Activated naive CD4-positive, alpha-beta T cell treated with anti-CD3 and anti-CD28 coated beads, Interleukin-2, amount 50 U/mL, for 72 hours (primary cell): ENCODE results near the gene NTM. TPM values are rescaled to one million over a fixed set of nuclear protein-coding genes. Genes with fewer than 3 reads are reported as not detected.
A peak's percentile ranks its signal among the peaks of the same experiment; 100 is the strongest.

ENCODE experiments used
- ATAC-seq, 2 donors: fragments of 150-1000 bp; cut with Tn5 transposase; 2 replicates each; pipeline ENCODE4 v1.10.0; 2021; ENCODE audit warnings: mild to moderate bottlenecking in 2 of 2, moderate library complexity in 2 of 2
- DNase-seq, 2 donors: peaks; one replicate each; pipeline ENCODE4 v3.0.0; 2021 to 2022; ENCODE audit warnings: low spot score in 2 of 2
- H3K27ac Mint-ChIP-seq, 2 donors: one replicate each; pipeline ENCODE4 v1.8.0; 2022; ENCODE audit warnings: mild to moderate bottlenecking in 2 of 2, mixed read lengths in 2 of 2
- H3K36me3 Mint-ChIP-seq, 2 donors: one replicate each; pipeline ENCODE4 v1.8.0; 2022; ENCODE audit warnings: mixed read lengths in 2 of 2
- H3K9me3 Mint-ChIP-seq, 2 donors: one replicate each; pipeline ENCODE4 v1.8.0; 2022; ENCODE audit warnings: mixed read lengths in 2 of 2
- total RNA-seq, 2 donors: library from RNA; stranded (reverse); gene quantifications; one replicate each; pipeline ENCODE4 v1.2.3, GENCODE V29; 2022

Gene NTM
- total RNA-seq, 2 donors from 2014 or later: not detected

- no peaks in the 10 kb centered on the region for H3K36me3 Mint-ChIP-seq
- H3K9me3 Mint-ChIP-seq: peaks cover 0 to 4% of the 10 kb centered on the region in 2 donors
- no peak for ATAC-seq
- DNase-seq: no peak
- H3K27ac Mint-ChIP-seq: no peak overlapping the region
Observed at GRCh38 chr11:132075447-132075846, 705.0 kb downstream of the NTM start.

GRCh38 chr11:132077416-132077815 is 707.0 kb downstream of the NTM start:
- Mint-ChIP-seq H3K9me3 (peaks cover 0 to under 1% of the 10 kb centered on the region in 2 donors), H3K27ac (no peak overlapping the region), H3K36me3 (no peaks in the 10 kb centered on the region)
- DNase-seq: no peak
- ATAC-seq: no peak

- no peak overlapping the region for H3K27ac Mint-ChIP-seq
- H3K9me3 Mint-ChIP-seq: no peaks in the 10 kb centered on the region
- no peaks in the 10 kb centered on the region for H3K36me3 Mint-ChIP-seq
- DNase-seq (no peak), ATAC-seq (no peak)
Observed at GRCh38 chr11:132078264-132079076, 708.1 kb downstream of the NTM start.

- no peak for ATAC-seq
- no peak overlapping the region for H3K27ac Mint-ChIP-seq
- no peaks in the 10 kb centered on the region for H3K9me3 Mint-ChIP-seq
- H3K36me3 Mint-ChIP-seq: no peaks in the 10 kb centered on the region
- no peak for DNase-seq
Observed at GRCh38 chr11:132080127-132080526, 709.7 kb downstream of the NTM start.

GRCh38 chr11:132082566-132082965 is 712.2 kb downstream of the NTM start:
- DNase-seq (no peak), ATAC-seq (no peak)
- Mint-ChIP-seq H3K9me3 (peaks cover 9 to 10% of the 10 kb centered on the region in 2 donors), H3K27ac (no peak overlapping the region), H3K36me3 (peaks cover 0 to 11% of the 10 kb centered on the region in 2 donors)

- ATAC-seq: no peak
- peaks cover 0 to 16% of the 10 kb centered on the region in 2 donors for H3K36me3 Mint-ChIP-seq
- DNase-seq: no peak
Observed at GRCh38 chr11:132084433-132084832, 714.0 kb downstream of the NTM start.

GRCh38 chr11:132087148-132087547 is 716.7 kb downstream of the NTM start:
- no peak for ATAC-seq
- Mint-ChIP-seq H3K36me3 (peaks cover 0 to 16% of the 10 kb centered on the region in 2 donors), H3K9me3 (peaks cover 14 to 22% of the 10 kb centered on the region in 2 donors), H3K27ac (no peak overlapping the region)
- DNase-seq: no peak

More at GRCh38 chr11:132084433-132084832, 714.0 kb downstream of the NTM start:
- peaks cover 9 to 15% of the 10 kb centered on the region in 2 donors for H3K9me3 Mint-ChIP-seq
- no peak overlapping the region for H3K27ac Mint-ChIP-seq

- Mint-ChIP-seq H3K27ac (no peak overlapping the region), H3K9me3 (peaks cover 14 to 22% of the 10 kb centered on the region in 2 donors), H3K36me3 (peaks cover 0 to 16% of the 10 kb centered on the region in 2 donors)
- DNase-seq (no peak), ATAC-seq (no peak)
Observed at GRCh38 chr11:132088551-132088950, 718.1 kb downstream of the NTM start.

- no peaks in the 10 kb centered on the region for H3K36me3 Mint-ChIP-seq
- H3K27ac Mint-ChIP-seq: no peak overlapping the region
- peaks cover 9 to 18% of the 10 kb centered on the region in 2 donors for H3K9me3 Mint-ChIP-seq
- ATAC-seq (peak in 1 of 2 donors; percentile 72), DNase-seq (no peak)
Observed at GRCh38 chr11:132093536-132094259, 723.3 kb downstream of the NTM start.

GRCh38 chr11:132094598-132094997 is 724.2 kb downstream of the NTM start:
- Mint-ChIP-seq H3K27ac (no peak overlapping the region), H3K36me3 (no peaks in the 10 kb centered on the region), H3K9me3 (peaks cover 9 to 18% of the 10 kb centered on the region in 2 donors)
- peak in 1 of 2 donors; percentile 13 for ATAC-seq
- no peak for DNase-seq

GRCh38 chr11:132095230-132096131 is 725.1 kb downstream of the NTM start:
- H3K9me3 Mint-ChIP-seq: peaks cover 8 to 21% of the 10 kb centered on the region in 2 donors
- ATAC-seq: no peak
- no peaks in the 10 kb centered on the region for H3K36me3 Mint-ChIP-seq
- DNase-seq: no peak
- no peak overlapping the region for H3K27ac Mint-ChIP-seq

- ATAC-seq (no peak), DNase-seq (no peak)
- Mint-ChIP-seq H3K27ac (no peak overlapping the region), H3K9me3 (peaks cover 4 to 16% of the 10 kb centered on the region in 2 donors), H3K36me3 (no peaks in the 10 kb centered on the region)
Observed at GRCh38 chr11:132096132-132096825, 725.9 kb downstream of the NTM start.

- Mint-ChIP-seq H3K9me3 (peaks cover 10 to 21% of the 10 kb centered on the region in 2 donors), H3K36me3 (no peaks in the 10 kb centered on the region), H3K27ac (no peak overlapping the region)
- DNase-seq: no peak
- no peak for ATAC-seq
Observed at GRCh38 chr11:132099692-132100091, 729.3 kb downstream of the NTM start.

- Mint-ChIP-seq H3K9me3 (peaks cover 10 to 21% of the 10 kb centered on the region in 2 donors), H3K36me3 (no peaks in the 10 kb centered on the region), H3K27ac (no peak overlapping the region)
- DNase-seq (no peak), ATAC-seq (no peak)
Observed at GRCh38 chr11:132100583-132100982, 730.2 kb downstream of the NTM start.

- ATAC-seq (no peak), DNase-seq (no peak)
- Mint-ChIP-seq H3K9me3 (peaks cover 14 to 22% of the 10 kb centered on the region in 2 donors), H3K36me3 (no peaks in the 10 kb centered on the region), H3K27ac (no peak overlapping the region)
Observed at GRCh38 chr11:132101881-132102280, 731.5 kb downstream of the NTM start.

GRCh38 chr11:132103021-132103420 is 732.6 kb downstream of the NTM start:
- peaks cover 10 to 21% of the 10 kb centered on the region in 2 donors for H3K9me3 Mint-ChIP-seq
- no peak overlapping the region for H3K27ac Mint-ChIP-seq
- DNase-seq (no peak), ATAC-seq (no peak)
- no peaks in the 10 kb centered on the region for H3K36me3 Mint-ChIP-seq
